ENCODE data around the gene GPC6.
A peak's percentile ranks its signal among the peaks of the same experiment; 100 is the strongest.

Gene GPC6

GRCh38 chr13:93857126-93857525 is 630.5 kb downstream of the GPC6 start:
- no peak for DNase-seq (ENCODE audit: low read depth)
- TF ChIP-seq CTCF (IDR thresholded peaks at IDR 0.05; ENCODE audit: control insufficient read depth, insufficient read depth, low read depth, low read length, missing control alignments): no peak
- H3K4me3 ChIP-seq (ENCODE audit: control insufficient read depth, low read depth, low read length): no peak overlapping the region

GRCh38 chr13:93859716-93860115 is 633.1 kb downstream of the GPC6 start:
- no peak for TF ChIP-seq CTCF (IDR thresholded peaks at IDR 0.05; ENCODE audit: control insufficient read depth, insufficient read depth, low read depth, low read length, missing control alignments)
- no peak overlapping the region for H3K4me3 ChIP-seq (ENCODE audit: control insufficient read depth, low read depth, low read length)
- DNase-seq (ENCODE audit: low read depth): no peak

GRCh38 chr13:93861818-93862217 is 635.2 kb downstream of the GPC6 start:
- DNase-seq (ENCODE audit: low read depth): peak; percentile 32
- TF ChIP-seq CTCF (IDR thresholded peaks at IDR 0.05; ENCODE audit: control insufficient read depth, insufficient read depth, low read depth, low read length, missing control alignments): no peak
- no peak overlapping the region for H3K4me3 ChIP-seq (ENCODE audit: control insufficient read depth, low read depth, low read length)

GRCh38 chr13:93862259-93862658 is 635.7 kb downstream of the GPC6 start:
- DNase-seq (ENCODE audit: low read depth): no peak
- TF ChIP-seq CTCF (IDR thresholded peaks at IDR 0.05; ENCODE audit: control insufficient read depth, insufficient read depth, low read depth, low read length, missing control alignments): no peak
- H3K4me3 ChIP-seq (ENCODE audit: control insufficient read depth, low read depth, low read length): no peak overlapping the region

- H3K4me3 ChIP-seq (ENCODE audit: control insufficient read depth, low read depth, low read length): no peak overlapping the region
- no peak for TF ChIP-seq CTCF (IDR thresholded peaks at IDR 0.05; ENCODE audit: control insufficient read depth, insufficient read depth, low read depth, low read length, missing control alignments)
- no peak for DNase-seq (ENCODE audit: low read depth)
Measured at GRCh38 chr13:93865235-93865634, 638.6 kb downstream of the GPC6 start.

- H3K4me3 ChIP-seq (ENCODE audit: control insufficient read depth, low read depth, low read length): no peak overlapping the region
- DNase-seq (ENCODE audit: low read depth): no peak
- TF ChIP-seq CTCF (IDR thresholded peaks at IDR 0.05; ENCODE audit: control insufficient read depth, insufficient read depth, low read depth, low read length, missing control alignments): no peak
Measured at GRCh38 chr13:93867481-93867880, 640.9 kb downstream of the GPC6 start.

- DNase-seq (ENCODE audit: low read depth): no peak
- no peak overlapping the region for H3K4me3 ChIP-seq (ENCODE audit: control insufficient read depth, low read depth, low read length)
- no peak for TF ChIP-seq CTCF (IDR thresholded peaks at IDR 0.05; ENCODE audit: control insufficient read depth, insufficient read depth, low read depth, low read length, missing control alignments)
Measured at GRCh38 chr13:93872376-93872775, 645.8 kb downstream of the GPC6 start.
